GM13976 (cell line): ENCODE measurements around the gene CCDC34.

ENCODE experiments used
- DNase-seq: peaks from one replicate; pipeline ENCODE4 v3.0.0; 2012; ENCODE audit warnings: low spot score
- CTCF ChIP-seq: IDR thresholded peaks from 2 replicates; pipeline ENCODE4 v1.5.1; 2012; ENCODE audit warnings: borderline replicate concordance, mild to moderate bottlenecking; ENCODE audit not compliant: insufficient read depth; ENCODE audit errors: extremely low read depth, missing control alignments, control extremely low read depth
- in situ Hi-C: fragments of 300-500 bp; cut with MboI; formaldehyde crosslinking; loops from one replicate; pipeline ENCODE4 v1.12.0; 2022; ENCODE audit warnings: low sequenced_read_pairs, mixed read lengths, inconsistent platforms; ENCODE audit not compliant: unreplicated experiment

The CCDC34 gene

GRCh38 chr11:27367881-27368280 is 4.9 kb upstream of the CCDC34 start:
- DNase-seq = no peak
- in situ Hi-C loops = no loop called here
- TF ChIP-seq CTCF = no peak

DNA sequence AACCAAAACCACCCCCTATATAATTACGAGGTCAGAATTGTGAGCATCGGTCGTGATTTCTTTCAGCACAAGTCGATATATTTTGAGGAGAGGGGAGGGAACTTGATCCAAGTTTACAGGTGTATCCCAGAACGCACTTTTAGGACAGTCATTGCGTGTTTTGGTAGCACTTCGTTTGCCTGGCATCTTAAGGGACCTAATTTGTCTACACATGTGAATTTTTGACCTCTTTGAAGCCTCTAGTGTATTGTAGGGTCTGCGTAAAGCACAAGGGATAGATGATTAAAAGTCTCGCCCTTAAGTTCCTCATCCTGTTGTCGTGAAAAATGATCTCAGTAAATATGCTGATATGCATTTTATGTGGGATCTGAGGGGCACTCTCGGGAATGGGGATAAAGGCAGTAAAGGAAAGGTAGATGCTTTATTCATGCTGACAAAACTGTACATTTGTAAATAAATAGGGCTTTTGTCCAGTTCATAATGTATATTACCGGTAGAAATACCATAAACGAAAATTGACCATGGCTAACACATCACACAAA is 632 bp upstream of the CCDC34 start:
- TF ChIP-seq CTCF = no peak
- no peak for DNase-seq
- in situ Hi-C loops = no loop called here

GRCh38 chr11:27361649-27362431 is 1.2 kb downstream of the CCDC34 start:
- in situ Hi-C loops = no loop called here
- no peak for DNase-seq
- TF ChIP-seq CTCF = no peak

DNA sequence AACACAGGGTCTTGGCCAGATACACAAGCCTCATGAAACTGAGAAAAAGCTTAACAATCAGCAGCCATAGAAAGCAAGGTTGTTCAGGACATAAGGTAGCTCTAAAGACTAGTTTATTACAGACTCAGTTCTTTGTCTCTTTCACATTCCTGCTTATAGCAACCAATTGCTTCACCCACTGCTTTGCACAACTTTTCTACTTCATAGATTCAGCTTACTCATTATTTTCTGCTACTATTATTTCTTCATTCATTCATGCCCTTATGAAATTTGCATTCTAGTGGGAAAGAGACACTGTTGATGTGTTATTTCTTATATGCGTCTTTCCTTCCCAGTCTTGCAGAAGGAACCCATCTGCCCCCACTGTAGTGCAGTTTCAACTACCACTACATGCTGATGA is 4.7 kb downstream of the CCDC34 start:
- DNase-seq = no peak
- no peak for TF ChIP-seq CTCF

GRCh38 chr11:27357250-27357649 is 5.8 kb downstream of the CCDC34 start:
- in situ Hi-C loops = no loop called here

More for the DNA sequence above, 4.7 kb downstream of the CCDC34 start:
- in situ Hi-C loops = no loop called here

GRCh38 chr11:27356624-27357222 is 6.3 kb downstream of the CCDC34 start:
- in situ Hi-C loops = no loop called here
- no peak for DNase-seq

More at GRCh38 chr11:27357250-27357649, 5.8 kb downstream of the CCDC34 start:
- TF ChIP-seq CTCF = no peak
- no peak for DNase-seq

More at GRCh38 chr11:27356624-27357222, 6.3 kb downstream of the CCDC34 start:
- TF ChIP-seq CTCF = no peak
